K562 (cell line): ENCODE measurements around the gene SFMBT2. TPM values are rescaled to one million over a fixed set of nuclear protein-coding genes. Genes with fewer than 3 reads are reported as not detected.

Experiments used
- ATAC-seq: fragments of 200-7000 bp; cut with Tn5 transposase; 3 replicates; pipeline ENCODE4 v1.9.1; 2020; ENCODE audit warnings: moderate library complexity
- BruUV-seq: library from RNA; stranded (reverse); fragments of 400-500 nt; replicated peaks from 2 replicates; lab custom pipeline; 2021; lab: Mats Ljungman, UMichigan
- CTCF ChIA-PET: fragments of 300-600 bp; formaldehyde crosslinking; extraction: SDS; loops from one replicate; lab custom pipeline; 2021; ENCODE audit warnings: low intra/inter-chr PET ratio; lab: Yijun Ruan, JAX
- POLR2A ChIA-PET: fragments of 300-600, 350-650 bp; sonication (Branson Sonifier 250); formaldehyde crosslinking; extraction: SDS; loops from one replicate; lab custom pipeline; 2021; ENCODE audit warnings: antibody characterized with exemption, inconsistent platforms; lab: Yijun Ruan, JAX
- DNase-seq, 4 experiments: peaks; one replicate each; pipeline versions ENCODE4 v3.0.0 to v3.0.0-alpha.2; 2011 to 2018; ENCODE audit warnings: low spot score in 3 of 4, mixed read lengths in 3 of 4; ENCODE audit errors: extremely low read depth in 1 of 4
- FAIRE-seq: peaks from 2 replicates; lab custom pipeline; 2011; peaks lifted over from hg19 to GRCh38; lab: Jason Lieb, UNC
- H2AFZ ChIP-seq: 2 replicates; pipeline ENCODE4 v1.6.0; 2011; ENCODE audit warnings: low read depth, low read length, control low read depth, inconsistent platforms
- H3K27ac ChIP-seq: fragments of 200-600 bp; 3 replicates; pipeline ENCODE4 v1.8.0; 2011; ENCODE audit warnings: low read depth, mild to moderate bottlenecking, control low read depth, inconsistent platforms, low read length, moderate library complexity, mixed read lengths; ENCODE audit errors: extremely low read depth
- H3K27me3 ChIP-seq, 2 experiments: fragments of 300-600 bp in 1 of 2; 2 replicates in 1 of 2; 3 replicates in 1 of 2; pipeline versions ENCODE4 v1.6.0 to v1.8.0; 2011; ENCODE audit warnings: inconsistent platforms in 2 of 2, low read length in 2 of 2, mild to moderate bottlenecking in 1 of 2, mixed read lengths in 1 of 2, moderate library complexity in 1 of 2; ENCODE audit not compliant: control insufficient read depth in 2 of 2, insufficient read depth in 2 of 2
- H3K36me3 ChIP-seq: fragments of 300-600 bp; 3 replicates; pipeline ENCODE4 v1.8.0; 2011; ENCODE audit warnings: mild to moderate bottlenecking, low read length, inconsistent platforms; ENCODE audit not compliant: control insufficient read depth, insufficient read depth
- H3K4me1 ChIP-seq, 2 experiments: fragments of 200-600 bp in 1 of 2; replicated peaks in 1 of 2; 2 replicates in 1 of 2; 3 replicates in 1 of 2; pipeline versions ENCODE4 v1.5.1 to v1.8.0; 2011; ENCODE audit warnings: inconsistent platforms in 2 of 2, low read length in 2 of 2, mild to moderate bottlenecking in 1 of 2, mixed read lengths in 1 of 2, moderate library complexity in 1 of 2; ENCODE audit not compliant: control insufficient read depth in 2 of 2, insufficient read depth in 2 of 2
- H3K4me2 ChIP-seq: 2 replicates; pipeline ENCODE4 v1.6.1; 2011; ENCODE audit warnings: low read length, control low read depth, inconsistent platforms, mixed read lengths; ENCODE audit not compliant: insufficient read depth
- H3K4me3 ChIP-seq: fragments of 200-600 bp; sonication (generic), shearing (Covaris generic); 2 replicates; pipeline ENCODE4 v1.5.1; 2016; ENCODE audit warnings: control low read depth, inconsistent platforms
- H3K79me2 ChIP-seq: fragments of 200-600 bp; 3 replicates; pipeline ENCODE4 v1.8.0; 2011; ENCODE audit warnings: low read length, inconsistent platforms; ENCODE audit not compliant: control insufficient read depth, insufficient read depth
- H3K9ac ChIP-seq, 2 experiments: 2 replicates each; pipeline versions ENCODE4 v1.6.0 to v1.6.1; 2011; ENCODE audit warnings: low read depth in 2 of 2, low read length in 2 of 2, control low read depth in 1 of 2, inconsistent platforms in 1 of 2, mild to moderate bottlenecking in 1 of 2, mixed read lengths in 1 of 2; ENCODE audit not compliant: insufficient read depth in 1 of 2
- H3K9me1 ChIP-seq: one replicate; pipeline ENCODE4 v1.6.0; 2011; ENCODE audit warnings: inconsistent platforms, mild to moderate bottlenecking, low read length, moderate library complexity; ENCODE audit not compliant: control insufficient read depth, insufficient read depth
- H3K9me3 ChIP-seq: replicated peaks from 2 replicates; pipeline ENCODE4 v1.5.1; 2011; ENCODE audit warnings: low read depth, low read length, inconsistent platforms; ENCODE audit not compliant: control insufficient read depth, insufficient read depth
- H4K20me1 ChIP-seq: replicated peaks from 2 replicates; pipeline ENCODE4 v1.6.1; 2011; ENCODE audit warnings: low read length, inconsistent platforms, mixed read lengths; ENCODE audit not compliant: control insufficient read depth, insufficient read depth
- ARID2 ChIP-seq: fragments of 450-650 bp; IDR thresholded peaks from 2 replicates; pipeline ENCODE4 v1.6.1; 2017; ENCODE audit warnings: antibody characterized with exemption, mild to moderate bottlenecking
- CBFB ChIP-seq: sonication (generic); formaldehyde crosslinking; IDR thresholded peaks from 2 replicates; pipeline ENCODE4 v1.4.0; 2020; ENCODE audit warnings: mild to moderate bottlenecking, missing genetic modification reagents
- CREM ChIP-seq: IDR thresholded peaks from 2 replicates; pipeline ENCODE4 v1.6.1; 2014; ENCODE audit warnings: antibody characterized with exemption, low read depth
- E2F4 ChIP-seq: sonication (generic); formaldehyde crosslinking; IDR thresholded peaks from 2 replicates; pipeline ENCODE4 v1.8.0; 2022; ENCODE audit warnings: mild to moderate bottlenecking, low read depth, missing genetic modification reagents
- MEIS2 ChIP-seq: fragments of 450-650 bp; IDR thresholded peaks from 2 replicates; pipeline ENCODE4 v1.6.1; 2014; ENCODE audit warnings: mild to moderate bottlenecking; ENCODE audit not compliant: partially characterized antibody
- MTA3 ChIP-seq: fragments of 450-650 bp; formaldehyde crosslinking; IDR thresholded peaks from 2 replicates; pipeline ENCODE4 v1.6.1; 2017; ENCODE audit warnings: mild to moderate bottlenecking, borderline replicate concordance
- PBX2 ChIP-seq, 2 experiments: IDR thresholded peaks in 1 of 2; conservative IDR thresholded peaks in 1 of 2; 2 replicates each; pipeline ENCODE4 v1.6.1; 2016; ENCODE audit warnings: low read depth in 2 of 2, mild to moderate bottlenecking in 1 of 2, missing compliant biosample characterization in 1 of 2, missing genetic modification characterization in 1 of 2, moderate library complexity in 1 of 2
- PHTF2 ChIP-seq: fragments of 250-450 bp; sonication (Bioruptor Pico); IDR thresholded peaks from 2 replicates; pipeline ENCODE4 v1.5.0; 2021; ENCODE audit warnings: mild to moderate bottlenecking
- SIRT6 ChIP-seq: IDR thresholded peaks from one replicate; pipeline ENCODE4 v1.6.1; 2012; ENCODE audit warnings: low read depth, mild to moderate bottlenecking, control low read depth, inconsistent platforms, low read length, moderate library complexity
- SMARCC2 ChIP-seq: fragments of 450-650 bp; IDR thresholded peaks from 2 replicates; pipeline ENCODE4 v1.6.1; 2017; ENCODE audit warnings: antibody characterized with exemption, moderate library complexity, mild to moderate bottlenecking, low read depth
- TRIM28 ChIP-seq: fragments of 450-650 bp; IDR thresholded peaks from 2 replicates; pipeline ENCODE4 v1.6.1; 2017
- ZNF217 ChIP-seq: sonication (generic); formaldehyde crosslinking; IDR thresholded peaks from 2 replicates; pipeline ENCODE4 v1.8.0; 2022; ENCODE audit warnings: mild to moderate bottlenecking, missing genetic modification reagents
- WGBS: fragments of 100-300 bp; shearing (Covaris generic); methylation state at CpG from one replicate; pipeline ENCODE4 v1.1.6; 2016; ENCODE audit warnings: low coverage, mixed read lengths; ENCODE audit not compliant: insufficient coverage; ENCODE audit errors: missing lambda C conversion rate; 5-methylcytosine and 5-hydroxymethylcytosine counted together
- in situ Hi-C: fragments of 300-500 bp; cut with MboI; formaldehyde crosslinking; loops from 4 replicates; pipeline ENCODE4 v1.15.0; 2018; ENCODE audit warnings: inconsistent platforms, mixed read lengths
- intact Hi-C: fragments of 100-400 bp; cut with micrococcal nuclease; formaldehyde crosslinking; loops from 2 replicates; pipeline ENCODE4 v1.14.2; 2022
- polyA plus RNA-seq, 8 experiments: library from polyadenylated mRNA; depleted of rRNA in 4 of 8; stranded (reverse) in 5 of 8; unstranded in 3 of 8; fragments of >200 nt; fragmentation: Nextera tagmentation in 2 of 8; fragmentation: Illumina TruSeq in 1 of 8; extraction: Ambion mirVana in 2 of 8; extraction: Trizol in 1 of 8; gene quantifications; 2 replicates each; pipeline versions ENCODE4 v1.2.1 to v1.2.3, GENCODE V29; 2011 to 2014; ENCODE audit warnings: inconsistent platforms in 1 of 8, missing spikeins in 1 of 8
- total RNA-seq, 7 experiments: library from RNA; depleted of rRNA in 6 of 7; stranded (reverse); fragments of >200 nt in 6 of 7; fragmentation: Illumina TruSeq in 2 of 7; extraction: Trizol in 2 of 7; gene quantifications; 2 replicates each; pipeline versions ENCODE4 v1.2.1 to v1.2.3, GENCODE V29; 2011 to 2021; ENCODE audit warnings: low replicate concordance in 1 of 7
- TF ChIP-seq, protein P1 (sequence below): sonication (generic); formaldehyde crosslinking; IDR thresholded peaks from 2 replicates; pipeline ENCODE4 v1.8.1; 2023; ENCODE audit warnings: mild to moderate bottlenecking, missing genetic modification reagents
- TF ChIP-seq, protein P2 (sequence below): sonication (generic); IDR thresholded peaks from 2 replicates; pipeline ENCODE4 v1.6.1; 2016

The SFMBT2 gene
- total and polyA plus RNA-seq, 9 of the 15 experiments (the other 6 are each of a cell fraction or from before 2014, with no cell fraction given): 1.2 to 13.6 (median 7.6) TPM

- TF ChIP-seq, protein P1, sequence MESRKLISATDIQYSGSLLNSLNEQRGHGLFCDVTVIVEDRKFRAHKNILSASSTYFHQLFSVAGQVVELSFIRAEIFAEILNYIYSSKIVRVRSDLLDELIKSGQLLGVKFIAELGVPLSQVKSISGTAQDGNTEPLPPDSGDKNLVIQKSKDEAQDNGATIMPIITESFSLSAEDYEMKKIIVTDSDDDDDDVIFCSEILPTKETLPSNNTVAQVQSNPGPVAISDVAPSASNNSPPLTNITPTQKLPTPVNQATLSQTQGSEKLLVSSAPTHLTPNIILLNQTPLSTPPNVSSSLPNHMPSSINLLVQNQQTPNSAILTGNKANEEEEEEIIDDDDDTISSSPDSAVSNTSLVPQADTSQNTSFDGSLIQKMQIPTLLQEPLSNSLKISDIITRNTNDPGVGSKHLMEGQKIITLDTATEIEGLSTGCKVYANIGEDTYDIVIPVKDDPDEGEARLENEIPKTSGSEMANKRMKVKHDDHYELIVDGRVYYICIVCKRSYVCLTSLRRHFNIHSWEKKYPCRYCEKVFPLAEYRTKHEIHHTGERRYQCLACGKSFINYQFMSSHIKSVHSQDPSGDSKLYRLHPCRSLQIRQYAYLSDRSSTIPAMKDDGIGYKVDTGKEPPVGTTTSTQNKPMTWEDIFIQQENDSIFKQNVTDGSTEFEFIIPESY: no peak
- no peak for TF ChIP-seq SMARCC2
- TF ChIP-seq PHTF2 (CRISPR knock-in tag): no peak
- TF ChIP-seq SIRT6: no peak
- no peak for TF ChIP-seq E2F4
Measured at GRCh38 chr10:7421526-7421925, 10.7 kb upstream of the SFMBT2 start (continued).

- ChIA-PET CTCF (no interaction called here), POLR2A (no interaction called here)
- Histone ChIP-seq H3K9ac (no peak overlapping the region), H3K9me1 (no peaks in the 10 kb centered on the region), H3K9me3 (no peaks in the 10 kb centered on the region; the same call in 1 of the 2 replicates), H3K79me2 (no peaks in the 10 kb centered on the region), H3K4me2 (no peak overlapping the region), H3K27me3 (peaks cover 17 to 18% of the 10 kb centered on the region in 2 experiments; a peak in 3 of 5 replicates), H3K4me3 (no peak overlapping the region), H3K27ac (no peak overlapping the region), H2AFZ (no peak overlapping the region), H4K20me1 (no peaks in the 10 kb centered on the region), H3K4me1 (no peaks in the 10 kb centered on the region), H3K36me3 (no peaks in the 10 kb centered on the region)
- in situ Hi-C loops: loop anchor here (5.0 to 25.0 kb wide), 2 partner anchors 508 to 733 kb away; no protein-coding TSS in a partner anchor
- WGBS: 0% methylated on average over 7 of the region's 8 CpGs
- ATAC-seq: peak; percentile 77
- FAIRE-seq: no peak
- no TSS peak for BruUV-seq
- peak in 2 of 4 experiments; percentile 24 to 25 for DNase-seq
- intact Hi-C loops: loop anchor here (5.0 kb wide), 3 partner anchors 578 to 998 kb away; no protein-coding TSS in a partner anchor
- no peak for TF ChIP-seq CBFB (CRISPR knock-in tag)
- peak; percentile 18 for TF ChIP-seq MEIS2
- TF ChIP-seq ARID2: no peak
- TF ChIP-seq PBX2 (CRISPR knock-in tag; IDR thresholded peaks at IDR 0.05; ENCODE audit: low read depth): no peak
- TF ChIP-seq PBX2 (tag; conservative IDR thresholded peaks at IDR 0.05; ENCODE audit: low read depth): peak; percentile 22; the same call in 1 of the 2 replicates
- TF ChIP-seq ZNF217: no peak
- TF ChIP-seq MTA3: no peak
- TF ChIP-seq, protein P2, sequence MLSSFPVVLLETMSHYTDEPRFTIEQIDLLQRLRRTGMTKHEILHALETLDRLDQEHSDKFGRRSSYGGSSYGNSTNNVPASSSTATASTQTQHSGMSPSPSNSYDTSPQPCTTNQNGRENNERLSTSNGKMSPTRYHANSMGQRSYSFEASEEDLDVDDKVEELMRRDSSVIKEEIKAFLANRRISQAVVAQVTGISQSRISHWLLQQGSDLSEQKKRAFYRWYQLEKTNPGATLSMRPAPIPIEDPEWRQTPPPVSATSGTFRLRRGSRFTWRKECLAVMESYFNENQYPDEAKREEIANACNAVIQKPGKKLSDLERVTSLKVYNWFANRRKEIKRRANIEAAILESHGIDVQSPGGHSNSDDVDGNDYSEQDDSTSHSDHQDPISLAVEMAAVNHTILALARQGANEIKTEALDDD: 0 out of 2 replicates have a peak, but pooled peaks have one; percentile 30
- TF ChIP-seq TRIM28: no peak
- peak; percentile 35; the same call in 1 of the 2 replicates for TF ChIP-seq CREM
Measured at GRCh38 chr10:7419998-7420397, 9.2 kb upstream of the SFMBT2 start.
